Adrenal gland (tissue), 5 donors: Measurements from ENCODE around the gene FADS3.

ENCODE experiments used
- CTCF ChIP-seq, 6 experiments: fragments of 450-650 bp in 4 of 6; fragments of 200-600 bp in 2 of 6; sonication (generic) in 1 of 6; IDR thresholded peaks; 1 replicate in 5 of 6; 2 replicates in 1 of 6; pipeline versions ENCODE4 v1.5.1 to v1.8.0; 2016 to 2021; ENCODE audit warnings: antibody characterized with exemption in 6 of 6, mild to moderate bottlenecking in 2 of 6, moderate library complexity in 1 of 6
- POLR2A ChIP-seq, 2 donors: fragments of 450-650 bp; IDR thresholded peaks; one replicate each; pipeline ENCODE4 v1.6.1; 2017; ENCODE audit warnings: antibody characterized with exemption in 2 of 2, mild to moderate bottlenecking in 2 of 2, moderate library complexity in 1 of 2
- donor health status: DM: no; HTN: no; CAD: no.

- no peak for TF ChIP-seq CTCF (IDR thresholded peaks at IDR 0.05)
- no peak for TF ChIP-seq POLR2A (IDR thresholded peaks at IDR 0.05)
These were observed 17.6 kb downstream of the FADS3 start for GRCh38 chr11:61873588-61874376.
